RWPE2 (cell line): Measurements from ENCODE around the gene MYO3B.

Experiments used
- ATAC-seq: fragments of 200-7000 bp; cut with Tn5 transposase; 3 replicates; pipeline ENCODE4 v1.9.1; 2021; ENCODE audit warnings: low read depth
- DNase-seq: peaks from one replicate; pipeline ENCODE4 v3.0.0-alpha.2; 2020; ENCODE audit warnings: low spot score
- H3K27ac ChIP-seq: fragments of 450-650 bp; 2 replicates; pipeline ENCODE4 v1.5.1; 2017; ENCODE audit warnings: mild to moderate bottlenecking; ENCODE audit not compliant: poor library complexity, severe bottlenecking
- H3K27me3 ChIP-seq: fragments of 250-450 bp; sonication (Bioruptor Pico); 2 replicates; pipeline ENCODE4 v1.5.1; 2021; ENCODE audit warnings: mild to moderate bottlenecking, moderate library complexity; ENCODE audit not compliant: insufficient read depth, poor library complexity, severe bottlenecking
- H3K36me3 ChIP-seq: fragments of 250-450 bp; sonication (Bioruptor Pico); 2 replicates; pipeline ENCODE4 v1.5.1; 2020; ENCODE audit warnings: low read depth, mild to moderate bottlenecking, moderate library complexity
- H3K4me1 ChIP-seq: fragments of 250-450 bp; sonication (Bioruptor Pico); 2 replicates; pipeline ENCODE4 v1.5.1; 2021; ENCODE audit warnings: mild to moderate bottlenecking, moderate library complexity; ENCODE audit not compliant: insufficient read depth, poor library complexity, severe bottlenecking
- H3K4me3 ChIP-seq: fragments of 250-450 bp; sonication (Bioruptor Pico); 2 replicates; pipeline ENCODE4 v1.5.1; 2021; ENCODE audit warnings: mild to moderate bottlenecking, moderate library complexity; ENCODE audit not compliant: severe bottlenecking
- H3K9me3 ChIP-seq: fragments of 250-450 bp; sonication (Bioruptor Pico); 2 replicates; pipeline ENCODE4 v1.5.1; 2021; ENCODE audit warnings: mild to moderate bottlenecking, moderate library complexity; ENCODE audit not compliant: severe bottlenecking
- CTCF ChIP-seq: fragments of 450-650 bp; IDR thresholded peaks from one replicate; pipeline ENCODE4 v1.5.1; 2017; ENCODE audit warnings: mild to moderate bottlenecking, moderate library complexity; ENCODE audit not compliant: poor library complexity, severe bottlenecking

Gene MYO3B

DNA sequence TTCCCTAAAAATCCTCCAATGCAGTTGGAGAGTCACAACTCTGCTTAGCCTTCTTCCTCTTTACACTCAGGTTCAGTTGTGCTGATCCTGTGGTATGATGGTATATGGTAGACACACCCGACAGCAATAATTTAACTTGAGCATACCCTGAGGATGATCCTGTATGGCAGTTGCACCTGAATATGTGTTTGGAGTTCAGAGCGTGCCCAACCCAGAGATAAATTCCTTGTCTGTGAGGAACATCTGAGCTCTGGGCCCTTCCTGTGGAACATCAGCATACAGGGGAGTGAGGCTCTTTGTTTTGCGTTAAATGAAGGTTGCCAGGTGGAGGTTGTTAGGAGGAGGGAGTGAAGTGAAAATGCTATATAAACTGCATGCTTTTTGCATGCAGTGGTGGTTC lies 187.7 kb downstream of the MYO3B start:
- Histone ChIP-seq H3K4me3 (no peak overlapping the region), H3K27ac (no peak overlapping the region), H3K27me3 (peaks cover 21% of the 10 kb centered on the region), H3K9me3 (no peaks in the 10 kb centered on the region), H3K36me3 (no peaks in the 10 kb centered on the region), H3K4me1 (no peaks in the 10 kb centered on the region)
- no peak for DNase-seq
- no peak for ATAC-seq
- TF ChIP-seq CTCF, result no peak

- no peaks in the 10 kb centered on the region for H3K4me1 ChIP-seq
- H3K9me3 ChIP-seq, result no peaks in the 10 kb centered on the region
- no peaks in the 10 kb centered on the region for H3K36me3 ChIP-seq
- ATAC-seq (no peak), DNase-seq (no peak)
- H3K4me3 ChIP-seq, result no peak overlapping the region
- no peak for TF ChIP-seq CTCF
- H3K27ac ChIP-seq, result no peak overlapping the region
- peaks cover 21% of the 10 kb centered on the region for H3K27me3 ChIP-seq
Measured at GRCh38 chr2:170368370-170368769, 190.4 kb downstream of the MYO3B start.

- H3K27me3 ChIP-seq, result peaks cover 21% of the 10 kb centered on the region
- no peak for ATAC-seq
- DNase-seq, result no peak
Measured at GRCh38 chr2:170369228-170369627, 191.3 kb downstream of the MYO3B start.

GRCh38 chr2:170369894-170370293 lies 191.9 kb downstream of the MYO3B start:
- DNase-seq (no peak), ATAC-seq (no peak)
- peak; percentile 61 for TF ChIP-seq CTCF
- H3K4me1 ChIP-seq, result peaks cover 3% of the 10 kb centered on the region
- no peak overlapping the region for H3K4me3 ChIP-seq
- no peaks in the 10 kb centered on the region for H3K9me3 ChIP-seq
- peaks cover 21% of the 10 kb centered on the region for H3K27me3 ChIP-seq
- H3K27ac ChIP-seq, result no peak overlapping the region
- no peaks in the 10 kb centered on the region for H3K36me3 ChIP-seq

More at GRCh38 chr2:170369228-170369627, 191.3 kb downstream of the MYO3B start:
- no peak for TF ChIP-seq CTCF
- no peak overlapping the region for H3K27ac ChIP-seq
- no peaks in the 10 kb centered on the region for H3K36me3 ChIP-seq
- H3K4me1 ChIP-seq, result no peaks in the 10 kb centered on the region
- no peak overlapping the region for H3K4me3 ChIP-seq
- H3K9me3 ChIP-seq, result no peaks in the 10 kb centered on the region

DNA sequence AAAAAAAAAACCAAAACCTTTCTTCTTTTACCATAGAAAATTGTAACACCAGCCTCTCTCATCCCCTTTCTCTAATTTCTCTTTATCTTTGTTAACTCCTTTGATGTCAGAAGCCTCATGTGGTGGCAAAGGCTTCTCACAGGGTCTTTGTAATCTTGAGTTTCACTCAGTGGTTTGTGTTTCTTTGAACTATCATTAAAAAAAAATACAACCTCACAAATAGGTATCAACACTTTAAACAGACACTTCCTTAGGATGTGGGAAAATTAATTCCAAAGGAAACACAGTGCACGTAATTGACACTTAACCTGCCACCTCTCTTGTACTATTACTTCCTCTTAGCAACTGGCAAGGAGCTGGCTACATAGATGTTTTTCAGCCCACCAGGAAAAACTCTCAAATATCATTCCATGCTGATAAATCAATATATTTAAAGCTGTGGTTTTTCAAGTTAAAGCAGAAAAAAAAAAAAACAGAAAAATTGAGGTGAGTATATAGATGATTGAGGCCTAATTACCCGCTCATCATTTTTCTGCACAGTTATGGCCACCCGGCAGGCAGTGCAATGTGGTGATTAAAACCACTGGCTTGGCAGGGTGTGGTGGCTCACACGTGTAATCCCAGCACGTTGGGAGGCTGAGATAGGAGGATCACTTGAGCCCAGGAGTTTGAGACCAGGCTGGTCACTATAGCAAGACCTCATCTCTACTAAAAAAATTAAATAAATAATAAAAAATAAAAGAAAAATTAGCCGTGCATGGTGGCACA lies 193.5 kb downstream of the MYO3B start:
- no peak overlapping the region for H3K4me3 ChIP-seq
- peaks cover 21% of the 10 kb centered on the region for H3K27me3 ChIP-seq
- no peak for TF ChIP-seq CTCF
- peaks cover 9% of the 10 kb centered on the region for H3K4me1 ChIP-seq
- ATAC-seq (no peak), DNase-seq (no peak)
- H3K27ac ChIP-seq, result no peak overlapping the region
- no peaks in the 10 kb centered on the region for H3K9me3 ChIP-seq
- no peaks in the 10 kb centered on the region for H3K36me3 ChIP-seq
